HEK293T (cell line): ENCODE measurements around the gene USP3.

Source experiments
- CTCF ChIA-PET: fragments of 350-600 bp; formaldehyde crosslinking; extraction: SDS; loops from one replicate; lab custom pipeline; 2021; ENCODE audit warnings: antibody characterized with exemption, inconsistent platforms; lab: Yijun Ruan, JAX
- POLR2A ChIA-PET: fragments of 350-600 bp; formaldehyde crosslinking; extraction: SDS; loops from one replicate; lab custom pipeline; 2020; ENCODE audit warnings: antibody characterized with exemption, inconsistent platforms; lab: Yijun Ruan, JAX
- DNase-seq: peaks from one replicate; pipeline ENCODE4 v3.0.0; 2012; ENCODE audit warnings: mixed read lengths; ENCODE audit errors: extremely low spot score
- ARNT ChIP-seq: fragments of 450-650 bp; IDR thresholded peaks from 2 replicates; pipeline ENCODE4 v1.6.1; 2017; ENCODE audit warnings: mild to moderate bottlenecking
- BHLHE40 ChIP-seq: fragments of 450-650 bp; IDR thresholded peaks from 2 replicates; pipeline ENCODE4 v1.6.1; 2016; ENCODE audit warnings: mild to moderate bottlenecking, moderate library complexity, borderline replicate concordance
- CTBP1 ChIP-seq: fragments of 450-650 bp; IDR thresholded peaks from 2 replicates; pipeline ENCODE4 v1.6.1; 2016; ENCODE audit warnings: borderline replicate concordance
- ELF4 ChIP-seq: fragments of 450-650 bp; IDR thresholded peaks from 2 replicates; pipeline ENCODE4 v1.6.1; 2017; ENCODE audit warnings: antibody characterized with exemption
- FOXA1 ChIP-seq: fragments of 450-650 bp; IDR thresholded peaks from 2 replicates; pipeline ENCODE4 v1.6.1; 2016; ENCODE audit warnings: mild to moderate bottlenecking
- FOXK2 ChIP-seq: fragments of 450-650 bp; IDR thresholded peaks from 2 replicates; pipeline ENCODE4 v1.6.1; 2016; ENCODE audit warnings: mild to moderate bottlenecking
- FOXM1 ChIP-seq: fragments of 450-650 bp; IDR thresholded peaks from 2 replicates; pipeline ENCODE4 v1.6.1; 2017; ENCODE audit warnings: mild to moderate bottlenecking, borderline replicate concordance
- HDGF ChIP-seq: fragments of 450-650 bp; IDR thresholded peaks from 2 replicates; pipeline ENCODE4 v1.6.1; 2017; ENCODE audit warnings: antibody characterized with exemption, borderline replicate concordance
- L3MBTL2 ChIP-seq: fragments of 450-650 bp; conservative IDR thresholded peaks from 2 replicates; pipeline ENCODE4 v1.6.1; 2016; ENCODE audit warnings: mild to moderate bottlenecking
- LEF1 ChIP-seq: fragments of 450-650 bp; IDR thresholded peaks from 2 replicates; pipeline ENCODE4 v1.6.1; 2017; ENCODE audit warnings: mild to moderate bottlenecking, borderline replicate concordance
- NFRKB ChIP-seq: fragments of 450-650 bp; IDR thresholded peaks from 2 replicates; pipeline ENCODE4 v1.6.1; 2016; ENCODE audit warnings: mild to moderate bottlenecking, moderate library complexity
- SP1 ChIP-seq: fragments of 450-650 bp; IDR thresholded peaks from 2 replicates; pipeline ENCODE4 v1.6.1; 2017
- SUZ12 ChIP-seq: fragments of 450-650 bp; IDR thresholded peaks from 2 replicates; pipeline ENCODE4 v1.6.1; 2016; ENCODE audit warnings: mild to moderate bottlenecking
- TARDBP ChIP-seq: fragments of 450-650 bp; IDR thresholded peaks from 2 replicates; pipeline ENCODE4 v1.6.1; 2016
- ZNF384 ChIP-seq: fragments of 450-650 bp; IDR thresholded peaks from 2 replicates; pipeline ENCODE4 v1.6.1; 2016
- TF ChIP-seq, protein P1 (sequence below): fragments of 450-650 bp; IDR thresholded peaks from 2 replicates; pipeline ENCODE4 v1.6.1; 2016

Gene USP3

DNA sequence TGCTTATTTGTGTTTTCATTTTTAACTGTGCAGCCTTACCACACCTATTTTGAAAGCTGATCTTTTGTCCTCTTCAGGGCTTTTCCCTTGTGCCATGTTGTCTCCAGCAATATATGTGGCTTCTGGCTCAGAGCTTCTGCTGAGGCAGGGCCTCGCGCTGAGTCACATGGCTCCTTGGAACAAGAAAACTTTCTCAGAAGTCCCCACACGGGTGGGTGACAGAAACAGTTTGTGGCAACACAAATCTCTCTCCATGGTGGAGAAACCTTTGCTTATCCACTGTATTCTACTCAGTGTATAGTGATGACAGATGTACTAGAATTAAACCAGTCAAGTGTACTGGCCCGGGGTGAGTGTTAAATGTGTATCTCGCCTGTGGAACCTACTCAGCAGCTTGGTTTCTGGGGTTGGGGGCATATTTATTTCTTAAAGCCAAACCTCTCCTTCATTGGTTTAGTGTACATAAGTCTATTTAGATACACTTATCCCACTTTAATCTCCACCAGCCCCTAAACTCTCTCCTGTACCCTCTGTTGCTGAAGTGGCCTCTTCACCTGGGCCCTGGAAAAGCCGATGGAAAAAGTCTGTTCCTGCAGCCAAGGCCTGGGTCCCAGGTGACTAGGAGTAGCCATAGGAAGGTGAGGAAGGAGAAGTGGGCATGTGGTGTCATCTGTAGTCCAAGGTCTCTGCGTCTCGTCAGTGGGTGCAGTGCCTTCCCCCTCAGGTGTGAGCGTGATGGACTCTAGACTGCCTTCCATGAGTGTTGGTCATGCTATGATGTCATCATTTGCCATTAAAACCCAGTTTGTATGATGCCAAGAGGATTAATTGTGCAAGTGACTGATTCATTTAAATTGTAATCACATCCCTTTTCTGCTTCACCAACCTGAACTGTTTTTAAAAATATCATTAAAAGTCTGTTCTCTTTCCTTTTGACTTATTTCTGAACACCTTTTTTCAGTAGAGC is 89.6 kb downstream of the USP3 start:
- TF ChIP-seq FOXA1 (no peak), SUZ12 (no peak), LEF1 (no peak), NFRKB (no peak), ZNF384 (no peak), SP1 (no peak), ELF4 (no peak)
- TF ChIP-seq, protein P1, sequence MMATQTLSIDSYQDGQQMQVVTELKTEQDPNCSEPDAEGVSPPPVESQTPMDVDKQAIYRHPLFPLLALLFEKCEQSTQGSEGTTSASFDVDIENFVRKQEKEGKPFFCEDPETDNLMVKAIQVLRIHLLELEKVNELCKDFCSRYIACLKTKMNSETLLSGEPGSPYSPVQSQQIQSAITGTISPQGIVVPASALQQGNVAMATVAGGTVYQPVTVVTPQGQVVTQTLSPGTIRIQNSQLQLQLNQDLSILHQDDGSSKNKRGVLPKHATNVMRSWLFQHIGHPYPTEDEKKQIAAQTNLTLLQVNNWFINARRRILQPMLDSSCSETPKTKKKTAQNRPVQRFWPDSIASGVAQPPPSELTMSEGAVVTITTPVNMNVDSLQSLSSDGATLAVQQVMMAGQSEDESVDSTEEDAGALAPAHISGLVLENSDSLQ = no peak
- ChIA-PET CTCF (no interaction called here), POLR2A (no interaction called here)
- no peak for DNase-seq

DNA sequence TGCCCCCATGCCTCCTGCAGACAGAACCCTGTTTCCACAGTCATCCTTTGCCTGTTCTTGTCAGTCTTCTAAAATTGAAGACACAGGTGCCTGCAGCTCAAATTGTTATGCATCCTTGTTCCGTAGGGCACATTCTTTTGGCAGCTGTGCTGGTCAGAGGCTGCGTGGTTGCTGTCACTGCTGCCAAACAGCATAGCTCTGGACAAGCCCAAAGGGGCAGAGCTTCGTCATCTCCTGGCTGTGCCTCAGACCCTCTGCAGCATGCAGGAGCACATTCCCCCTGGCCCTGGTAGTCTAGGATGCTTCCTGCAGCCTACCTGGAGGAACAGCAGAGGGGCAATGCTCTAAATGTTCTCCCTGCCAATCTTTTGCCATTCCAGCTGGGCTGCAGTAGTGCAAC is 90.7 kb downstream of the USP3 start:
- no peak for DNase-seq
- POLR2A ChIA-PET = no interaction called here
- CTCF ChIA-PET = no interaction called here
- TF ChIP-seq FOXK2 = no peak
- TF ChIP-seq FOXA1 = no peak
- no peak for TF ChIP-seq SP1
- TF ChIP-seq, protein P1 = no peak
- TF ChIP-seq FOXM1 = no peak
- no peak for TF ChIP-seq ZNF384
- no peak for TF ChIP-seq LEF1

DNA sequence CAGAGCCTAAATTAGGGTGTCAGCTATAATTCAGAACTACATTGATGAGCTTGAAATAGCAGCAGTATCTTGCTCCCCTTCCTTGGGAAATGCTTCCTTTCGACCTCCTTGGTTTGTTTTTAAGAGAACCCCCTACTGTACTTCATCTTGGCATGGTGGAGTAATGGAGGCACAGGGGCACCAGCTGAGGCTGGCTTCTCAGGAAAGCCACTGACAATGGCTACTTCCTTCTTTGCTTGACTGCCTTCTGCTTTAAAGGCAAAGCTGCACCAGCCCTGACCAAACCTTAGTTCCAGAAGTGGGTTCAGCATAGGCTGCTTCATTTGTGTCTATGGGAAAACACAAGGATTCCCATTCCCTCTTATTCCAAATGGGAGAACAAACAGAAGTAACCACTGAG is 91.3 kb downstream of the USP3 start:
- ChIA-PET CTCF (no interaction called here), POLR2A (no interaction called here)
- TF ChIP-seq L3MBTL2 = no peak
- no peak for TF ChIP-seq ARNT
- no peak for TF ChIP-seq SP1
- TF ChIP-seq NFRKB = no peak
- no peak for TF ChIP-seq ZNF384
- TF ChIP-seq ELF4 = no peak
- DNase-seq = no peak

DNA sequence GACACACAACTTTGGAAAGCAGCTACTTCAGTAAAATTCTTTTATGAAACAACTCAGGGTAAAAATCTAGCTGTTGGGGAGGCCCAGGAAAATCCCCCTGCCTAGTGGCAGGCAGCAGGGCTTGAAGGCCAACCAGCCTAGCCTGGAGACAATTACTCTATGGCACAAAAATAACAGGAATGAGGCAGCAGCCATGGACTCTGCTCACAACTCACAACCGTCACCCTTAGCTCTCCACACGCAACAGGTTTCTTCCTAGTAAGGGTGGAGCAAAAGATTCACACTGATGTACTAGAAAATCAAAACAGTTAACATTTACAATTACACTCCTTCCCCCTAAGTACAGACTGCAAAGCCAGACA is 92.3 kb downstream of the USP3 start:
- ChIA-PET POLR2A (no interaction called here), CTCF (interaction anchor here (0.7 kb wide), 1 partner anchor 10 kb away, joined by 3 read pairs; no protein-coding TSS in a partner anchor)
- TF ChIP-seq SP1 (no peak), ELF4 (no peak), L3MBTL2 (no peak)
- no peak for DNase-seq

DNA sequence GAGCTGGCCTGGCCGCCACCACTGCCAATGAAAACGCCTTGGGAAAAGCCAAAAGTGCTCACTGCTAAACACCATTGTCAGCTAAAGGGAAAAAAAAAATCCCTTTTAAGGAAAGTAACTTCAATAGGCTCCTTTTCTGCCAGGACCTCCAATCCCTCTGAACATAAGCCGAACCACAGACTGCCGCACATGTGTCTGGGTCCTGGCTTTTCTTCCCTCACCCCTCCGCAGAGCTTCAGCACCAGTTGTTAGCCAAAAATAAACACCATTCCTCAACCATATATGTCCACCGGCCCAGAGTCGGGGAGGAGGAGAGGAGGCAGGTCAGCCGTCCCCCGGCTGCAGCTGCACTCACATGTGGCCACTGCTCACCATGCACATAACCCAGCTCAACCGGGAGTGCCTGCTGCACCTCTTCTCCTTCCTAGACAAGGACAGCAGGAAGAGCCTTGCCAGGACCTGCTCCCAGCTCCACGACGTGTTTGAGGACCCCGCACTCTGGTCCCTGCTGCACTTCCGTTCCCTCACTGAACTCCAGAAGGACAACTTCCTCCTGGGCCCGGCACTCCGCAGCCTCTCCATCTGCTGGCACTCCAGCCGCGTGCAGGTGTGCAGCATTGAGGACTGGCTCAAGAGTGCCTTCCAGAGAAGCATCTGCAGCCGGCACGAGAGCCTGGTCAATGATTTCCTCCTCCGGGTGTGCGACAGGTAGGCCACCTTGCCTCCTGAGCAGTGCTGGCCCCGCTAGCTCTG is 92.8 kb downstream of the USP3 start, which contains the start of gene FBXL22:
TSS of gene FBXL22 (plus strand) at position 350 of the 753 bp plus-strand sequence. CDS start at position 356, 6 bp downstream.
- CTCF ChIA-PET = interaction anchor here (0.6 to 0.7 kb wide), 2 partner anchors 9 to 449 kb away, joined by 3 to 4 read pairs; partner anchors contain the start of gene DAPK2
- POLR2A ChIA-PET = no interaction called here
- no peak for DNase-seq
- TF ChIP-seq ELF4 (no peak), ARNT (no peak), CTBP1 (no peak), SUZ12 (no peak), LEF1 (no peak), ZNF384 (no peak), SP1 (no peak), L3MBTL2 (no peak), TARDBP (no peak), BHLHE40 (no peak), FOXM1 (no peak), NFRKB (no peak)

DNA sequence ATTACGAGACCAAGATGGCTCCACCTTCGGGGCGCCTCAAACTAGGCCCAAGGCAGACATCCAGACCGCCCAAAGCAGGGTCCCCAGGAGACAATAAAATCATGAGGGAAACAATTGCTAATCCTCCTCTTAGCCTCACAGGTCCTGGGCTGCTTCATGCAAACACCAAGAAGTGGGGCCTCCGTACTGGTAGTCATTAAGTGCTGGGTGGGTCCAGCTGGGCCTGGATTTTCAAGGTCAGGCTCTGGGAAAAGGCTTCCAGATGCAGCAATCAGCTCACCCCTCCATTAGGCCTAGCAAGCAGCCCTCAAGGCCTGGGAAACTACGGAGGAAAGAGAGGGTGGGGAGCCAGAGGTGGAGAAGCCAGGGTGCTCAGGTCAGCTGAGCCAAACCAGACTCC is 93.4 kb downstream of the USP3 start:
- DNase-seq = no peak
- POLR2A ChIA-PET = no interaction called here
- TF ChIP-seq HDGF = no peak
- TF ChIP-seq CTBP1 = no peak
- no peak for TF ChIP-seq ELF4
- CTCF ChIA-PET = interaction anchor here (0.6 kb wide), 1 partner anchor 15 kb away, joined by 3 read pairs; no protein-coding TSS in a partner anchor
